ENCODE results near the gene HPD.

HPD gene

DNA sequence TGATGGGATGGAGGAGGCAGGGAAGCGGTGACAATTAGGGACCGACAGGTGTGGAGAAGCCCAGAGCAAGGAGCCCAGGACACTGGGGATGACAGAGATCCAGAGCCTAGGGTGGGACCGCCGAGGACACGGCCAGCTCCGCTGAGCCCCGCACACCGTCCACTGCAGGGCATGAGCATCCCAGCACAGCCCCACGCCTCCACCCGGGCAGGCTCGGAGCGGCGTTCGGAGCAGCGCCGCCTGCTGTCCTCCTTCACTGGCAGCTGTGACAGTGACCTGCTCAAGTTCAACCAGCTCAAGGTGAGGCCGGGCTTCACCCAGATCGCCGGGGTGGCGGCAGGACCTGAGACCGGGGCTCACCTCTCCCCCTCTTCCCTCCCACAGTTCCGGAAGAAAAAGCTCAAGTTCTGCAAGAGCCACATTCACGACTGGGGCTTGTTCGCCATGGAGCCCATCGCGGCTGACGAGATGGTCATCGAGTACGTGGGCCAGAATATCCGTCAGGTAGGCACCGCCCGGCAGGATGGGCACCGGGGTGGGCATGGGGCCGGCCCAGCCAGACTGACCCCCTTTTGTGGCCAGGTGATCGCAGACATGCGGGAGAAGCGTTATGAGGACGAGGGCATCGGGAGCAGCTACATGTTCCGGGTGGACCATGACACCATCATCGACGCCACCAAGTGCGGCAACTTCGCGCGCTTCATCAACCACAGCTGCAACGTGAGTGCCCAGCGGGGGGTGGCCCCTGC is 31.1 kb downstream of the HPD start:
- DNase-seq, result no peak

DNA sequence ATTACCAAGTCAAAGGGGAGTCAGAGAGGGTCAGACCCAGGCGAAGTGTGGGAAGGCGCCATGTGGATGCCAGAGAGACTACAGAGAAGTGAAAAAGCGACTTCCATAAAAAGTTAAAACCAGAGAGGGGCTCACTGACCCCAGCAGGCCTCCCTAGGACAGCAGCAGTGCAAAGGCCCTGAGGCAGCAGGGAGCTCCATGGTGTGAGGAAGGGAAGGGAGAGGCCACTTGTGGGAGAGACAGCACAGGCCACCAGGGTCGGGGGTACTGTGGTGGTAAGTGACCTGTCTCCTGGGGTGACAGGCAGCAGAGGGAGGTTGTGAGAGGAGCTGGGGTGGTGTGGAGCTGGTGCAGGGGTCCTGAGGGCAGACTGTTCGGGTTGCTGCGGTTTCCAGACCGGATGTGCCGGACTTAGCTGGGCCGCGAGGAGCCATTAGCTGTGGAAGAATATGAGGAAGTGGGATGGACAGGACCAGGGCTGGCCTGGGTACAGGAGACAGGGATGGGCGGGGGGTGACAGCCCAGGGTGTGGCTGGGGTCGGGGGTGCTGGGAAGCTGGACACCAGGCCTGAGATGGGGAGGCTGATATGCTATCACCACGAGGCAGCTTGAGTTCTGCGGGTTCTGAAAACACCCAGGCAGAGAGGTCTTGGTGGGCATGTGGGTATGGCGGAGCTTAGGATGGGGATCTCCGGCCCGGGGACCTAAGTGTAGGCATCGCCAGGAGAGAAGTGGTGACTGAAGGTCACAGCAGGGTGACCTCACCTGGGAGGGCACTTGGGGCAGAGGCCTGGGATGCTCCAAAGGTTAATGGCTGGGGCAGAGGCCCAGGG is 32.1 kb downstream of the HPD start:
- no peak for DNase-seq

DNA sequence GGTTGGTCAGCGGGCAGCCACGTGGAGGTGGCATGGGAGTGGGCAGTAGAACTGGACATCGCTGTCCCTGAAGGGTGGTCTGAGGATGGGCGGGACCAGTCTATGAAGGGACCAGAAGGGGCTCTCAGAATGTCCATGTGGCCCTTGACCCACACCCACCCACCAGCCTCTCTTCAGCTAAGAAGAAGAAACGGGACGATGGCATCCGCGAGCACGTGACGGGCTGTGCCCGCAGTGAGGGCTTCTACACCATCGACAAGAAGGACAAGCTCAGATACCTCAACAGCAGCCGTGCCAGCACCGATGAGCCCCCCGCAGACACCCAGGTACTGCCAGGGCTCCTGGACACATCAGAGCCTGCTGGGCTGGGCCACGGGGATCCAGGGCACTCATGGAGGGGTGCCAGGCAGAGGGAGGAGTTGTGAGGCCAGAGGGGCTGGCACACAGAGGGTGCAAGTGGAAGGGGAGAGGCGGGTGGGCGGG is 33.6 kb downstream of the HPD start:
- DNase-seq, result no peak

DNA sequence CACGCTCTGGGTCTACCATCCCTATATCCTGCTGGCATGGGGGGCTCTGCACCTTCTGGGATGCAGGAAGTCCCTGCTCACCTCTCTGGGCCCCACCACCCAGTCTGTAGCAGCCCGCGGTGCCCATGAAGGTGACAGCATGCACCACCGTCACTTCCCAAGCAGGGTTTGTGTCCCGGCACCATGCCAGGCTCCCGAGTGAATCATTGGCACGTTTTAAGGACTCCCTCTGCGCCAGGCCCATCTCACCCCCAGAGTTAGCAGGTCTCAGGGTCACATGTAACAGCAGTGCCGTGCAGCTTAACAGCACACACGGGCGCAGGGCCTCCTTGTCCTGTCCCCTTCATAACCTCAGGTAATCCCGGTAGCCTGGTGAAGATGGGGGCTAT is 34.9 kb downstream of the HPD start:
- no peak for DNase-seq

DNA sequence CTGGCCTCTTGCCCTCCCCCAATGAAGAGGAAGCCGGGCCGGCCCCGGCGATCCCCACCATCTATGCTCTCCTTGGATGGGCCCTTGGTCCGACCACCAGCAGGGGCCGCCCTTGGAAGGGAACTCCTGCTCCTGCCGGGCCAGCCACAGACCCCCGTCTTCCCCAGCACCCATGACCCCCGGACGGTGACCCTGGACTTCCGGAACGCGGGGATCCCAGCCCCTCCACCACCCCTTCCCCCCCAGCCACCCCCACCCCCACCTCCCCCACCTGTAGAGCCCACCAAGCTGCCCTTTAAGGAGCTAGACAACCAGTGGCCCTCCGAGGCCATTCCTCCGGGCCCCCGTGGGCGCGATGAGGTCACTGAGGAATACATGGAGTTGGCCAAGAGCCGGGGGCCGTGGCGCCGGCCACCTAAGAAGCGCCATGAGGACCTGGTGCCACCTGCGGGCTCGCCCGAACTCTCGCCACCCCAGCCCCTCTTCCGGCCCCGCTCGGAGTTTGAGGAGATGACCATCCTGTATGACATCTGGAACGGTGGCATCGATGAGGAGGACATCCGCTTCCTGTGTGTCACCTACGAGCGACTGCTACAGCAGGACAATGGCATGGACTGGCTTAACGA is 35.4 kb downstream of the HPD start:
- no peak for DNase-seq

DNA sequence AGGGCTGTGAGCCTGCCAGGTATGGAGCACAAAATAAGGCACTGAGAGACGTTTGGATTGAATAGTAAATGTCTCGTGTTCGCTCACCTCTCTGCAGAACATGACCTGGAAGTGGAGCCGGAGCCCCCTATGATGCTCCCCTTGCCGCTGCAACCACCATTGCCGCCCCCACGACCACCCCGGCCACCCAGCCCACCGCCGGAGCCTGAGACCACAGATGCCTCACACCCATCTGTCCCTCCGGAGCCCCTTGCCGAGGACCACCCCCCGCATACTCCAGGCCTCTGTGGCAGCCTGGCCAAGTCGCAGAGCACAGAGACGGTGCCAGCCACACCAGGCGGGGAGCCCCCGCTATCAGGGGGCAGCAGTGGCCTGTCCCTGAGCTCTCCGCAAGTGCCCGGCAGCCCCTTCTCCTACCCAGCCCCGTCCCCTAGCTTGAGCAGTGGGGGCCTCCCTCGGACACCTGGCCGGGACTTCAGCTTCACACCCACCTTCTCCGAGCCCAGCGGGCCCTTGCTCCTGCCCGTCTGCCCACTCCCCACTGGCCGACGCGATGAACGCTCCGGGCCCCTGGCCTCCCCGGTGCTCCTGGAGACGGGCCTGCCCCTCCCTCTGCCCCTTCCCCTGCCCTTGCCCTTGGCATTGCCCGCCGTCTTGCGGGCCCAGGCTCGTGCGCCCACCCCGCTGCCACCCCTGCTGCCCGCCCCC is 36.1 kb downstream of the HPD start:
- DNase-seq, result no peak

DNA sequence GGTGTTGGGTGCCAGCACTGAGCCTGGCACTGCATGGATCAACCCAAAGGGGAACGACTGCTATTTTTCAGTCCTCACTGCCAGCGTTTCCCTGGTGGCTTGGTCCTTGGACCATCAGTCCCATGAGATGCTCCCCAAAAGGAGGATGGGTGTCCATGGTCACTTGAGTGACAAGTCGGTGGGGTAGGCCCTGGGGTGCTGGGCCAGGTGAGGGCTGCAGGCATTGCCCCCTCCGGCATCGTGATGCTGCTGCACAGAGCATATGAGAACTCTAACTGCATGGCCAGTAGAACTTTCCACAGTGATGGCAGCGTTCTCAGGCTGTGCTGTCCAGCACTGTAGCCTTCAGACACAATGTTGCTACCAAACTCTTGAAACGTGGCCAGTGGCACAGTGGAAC is 38.6 kb downstream of the HPD start:
- DNase-seq, result no peak

DNA sequence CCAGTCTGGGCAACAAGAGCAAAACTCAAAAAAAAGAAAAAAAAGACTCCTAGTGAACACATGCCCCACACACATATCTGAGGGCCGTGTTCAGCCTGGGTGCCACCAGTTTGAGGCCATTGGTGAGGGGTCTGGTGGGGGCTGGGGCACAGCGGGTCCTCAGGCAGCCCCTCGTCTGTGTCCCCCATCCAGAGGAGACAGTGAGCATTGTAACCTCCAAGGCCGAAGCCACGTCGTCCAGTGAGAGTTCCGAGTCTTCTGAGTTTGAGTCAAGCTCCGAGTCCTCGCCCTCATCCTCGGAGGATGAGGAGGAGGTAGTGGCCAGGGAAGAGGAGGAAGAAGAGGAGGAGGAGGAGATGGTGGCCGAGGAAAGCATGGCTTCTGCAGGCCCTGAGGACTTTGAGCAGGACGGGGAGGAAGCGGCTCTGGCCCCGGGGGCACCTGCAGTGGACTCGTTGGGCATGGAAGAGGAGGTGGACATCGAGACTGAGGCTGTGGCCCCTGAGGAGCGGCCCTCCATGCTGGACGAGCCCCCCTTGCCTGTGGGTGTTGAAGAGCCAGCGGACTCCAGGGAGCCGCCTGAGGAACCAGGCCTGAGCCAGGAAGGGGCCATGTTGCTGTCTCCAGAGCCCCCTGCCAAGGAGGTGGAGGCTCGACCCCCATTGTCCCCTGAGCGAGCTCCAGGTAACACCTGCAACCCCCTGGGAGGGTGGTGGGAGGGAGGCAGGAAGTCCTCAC is 39.3 kb downstream of the HPD start:
- DNase-seq, result no peak

DNA sequence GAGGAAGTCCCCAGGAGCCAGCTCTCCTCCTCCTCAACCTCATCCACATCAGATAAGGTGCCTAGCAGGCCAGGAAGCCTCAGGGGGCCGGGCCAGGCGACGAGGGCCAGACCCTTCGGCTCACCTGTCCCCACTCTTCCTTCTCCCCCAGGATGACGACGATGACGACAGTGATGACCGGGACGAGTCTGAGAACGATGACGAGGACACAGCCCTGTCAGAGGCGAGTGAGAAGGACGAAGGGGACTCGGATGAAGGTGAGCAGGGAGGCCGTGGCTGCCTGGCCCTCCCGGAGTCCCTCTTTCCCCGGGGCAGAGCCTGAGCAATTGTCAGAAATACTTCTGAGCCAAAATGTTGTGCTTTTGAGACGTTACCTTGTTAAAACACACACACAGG is 41.0 kb downstream of the HPD start:
- no peak for DNase-seq

DNA sequence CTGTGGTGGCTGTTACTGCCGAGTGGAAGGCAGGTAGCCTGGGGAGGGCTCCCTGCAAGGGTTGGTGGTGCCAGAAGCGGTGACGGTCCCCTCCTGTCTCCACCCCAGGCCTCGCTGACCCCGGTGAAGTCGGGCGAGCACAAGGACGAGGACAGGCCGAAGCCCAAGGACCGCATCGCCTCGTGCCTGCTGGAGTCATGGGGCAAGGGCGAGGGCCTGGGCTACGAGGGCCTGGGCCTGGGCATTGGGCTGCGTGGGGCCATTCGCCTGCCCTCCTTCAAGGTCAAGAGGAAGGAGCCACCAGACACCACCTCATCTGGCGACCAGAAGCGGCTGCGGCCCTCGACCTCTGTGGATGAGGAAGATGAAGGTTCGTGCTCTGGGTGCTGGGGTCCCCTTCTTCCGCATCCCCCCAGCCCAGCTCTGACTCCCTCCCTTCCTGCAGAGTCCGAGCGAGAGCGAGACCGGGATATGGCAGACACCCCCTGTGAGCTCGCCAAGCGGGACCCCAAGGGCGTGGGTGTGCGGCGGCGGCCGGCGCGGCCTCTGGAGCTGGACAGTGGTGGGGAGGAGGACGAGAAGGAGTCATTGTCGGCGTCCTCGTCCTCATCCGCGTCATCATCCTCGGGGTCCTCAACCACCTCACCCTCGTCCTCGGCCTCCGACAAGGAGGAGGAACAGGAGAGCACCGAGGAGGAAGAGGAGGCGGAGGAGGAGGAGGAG is 41.6 kb downstream of the HPD start:
- no peak for DNase-seq

DNA sequence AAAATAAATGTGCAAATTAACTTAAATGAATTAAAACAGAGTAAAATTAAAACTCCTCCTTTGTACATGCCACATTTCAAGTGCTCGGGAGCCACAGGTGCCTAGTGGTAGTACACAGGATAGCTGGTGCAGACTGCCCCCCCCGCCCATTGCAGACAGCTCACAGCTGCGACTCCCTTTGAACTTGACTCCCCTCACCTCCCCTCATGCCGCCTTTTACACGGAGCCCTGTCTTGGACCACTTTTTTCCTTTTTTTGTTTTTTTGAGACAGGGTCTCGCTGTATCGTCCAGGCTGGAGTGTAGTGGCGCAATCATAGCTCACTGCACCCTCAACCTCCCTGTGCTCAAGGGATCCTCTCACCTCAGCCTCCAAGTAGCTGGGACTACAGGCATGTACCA is 43.4 kb downstream of the HPD start:
- no peak for DNase-seq

DNA sequence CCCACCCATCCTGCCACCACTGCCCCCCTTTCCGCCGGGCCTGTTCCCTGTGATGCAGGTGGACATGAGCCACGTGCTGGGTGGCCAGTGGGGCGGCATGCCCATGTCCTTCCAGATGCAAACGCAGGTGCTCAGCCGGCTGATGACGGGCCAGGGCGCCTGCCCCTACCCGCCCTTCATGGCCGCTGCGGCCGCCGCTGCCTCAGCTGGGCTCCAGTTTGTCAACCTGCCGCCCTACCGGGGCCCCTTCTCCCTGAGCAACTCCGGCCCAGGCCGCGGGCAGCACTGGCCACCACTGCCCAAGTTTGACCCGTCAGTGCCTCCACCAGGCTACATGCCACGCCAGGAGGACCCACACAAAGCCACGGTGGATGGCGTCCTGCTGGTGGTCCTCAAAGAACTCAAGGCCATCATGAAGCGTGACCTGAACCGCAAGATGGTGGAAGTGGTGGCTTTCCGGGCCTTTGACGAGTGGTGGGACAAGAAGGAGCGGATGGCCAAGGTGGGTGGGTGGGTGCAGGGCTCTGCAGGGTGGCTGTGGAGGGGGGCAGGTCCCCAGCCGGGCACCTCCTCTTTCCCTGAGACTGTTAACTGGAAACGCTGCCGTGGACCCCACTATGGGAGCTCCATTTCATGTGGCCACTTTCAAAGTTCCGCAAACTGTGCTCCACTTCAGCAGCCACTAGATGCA is 44.1 kb downstream of the HPD start:
- no peak for DNase-seq

DNA sequence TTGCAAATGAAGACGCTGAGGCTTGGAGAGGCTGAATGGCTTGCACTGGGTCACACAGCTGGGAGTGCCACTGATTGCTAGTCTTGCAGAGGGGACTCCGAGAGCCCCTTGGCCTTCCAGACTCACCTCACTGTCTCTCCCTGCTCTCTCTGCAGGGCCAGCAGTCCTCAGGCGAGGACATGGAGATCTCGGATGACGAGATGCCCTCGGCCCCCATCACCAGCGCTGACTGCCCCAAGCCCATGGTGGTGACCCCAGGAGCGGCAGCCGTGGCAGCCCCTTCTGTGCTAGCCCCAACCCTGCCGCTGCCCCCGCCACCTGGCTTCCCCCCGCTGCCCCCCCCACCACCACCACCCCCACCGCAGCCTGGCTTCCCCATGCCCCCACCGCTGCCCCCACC is 44.7 kb downstream of the HPD start:
- DNase-seq, result no peak

DNA sequence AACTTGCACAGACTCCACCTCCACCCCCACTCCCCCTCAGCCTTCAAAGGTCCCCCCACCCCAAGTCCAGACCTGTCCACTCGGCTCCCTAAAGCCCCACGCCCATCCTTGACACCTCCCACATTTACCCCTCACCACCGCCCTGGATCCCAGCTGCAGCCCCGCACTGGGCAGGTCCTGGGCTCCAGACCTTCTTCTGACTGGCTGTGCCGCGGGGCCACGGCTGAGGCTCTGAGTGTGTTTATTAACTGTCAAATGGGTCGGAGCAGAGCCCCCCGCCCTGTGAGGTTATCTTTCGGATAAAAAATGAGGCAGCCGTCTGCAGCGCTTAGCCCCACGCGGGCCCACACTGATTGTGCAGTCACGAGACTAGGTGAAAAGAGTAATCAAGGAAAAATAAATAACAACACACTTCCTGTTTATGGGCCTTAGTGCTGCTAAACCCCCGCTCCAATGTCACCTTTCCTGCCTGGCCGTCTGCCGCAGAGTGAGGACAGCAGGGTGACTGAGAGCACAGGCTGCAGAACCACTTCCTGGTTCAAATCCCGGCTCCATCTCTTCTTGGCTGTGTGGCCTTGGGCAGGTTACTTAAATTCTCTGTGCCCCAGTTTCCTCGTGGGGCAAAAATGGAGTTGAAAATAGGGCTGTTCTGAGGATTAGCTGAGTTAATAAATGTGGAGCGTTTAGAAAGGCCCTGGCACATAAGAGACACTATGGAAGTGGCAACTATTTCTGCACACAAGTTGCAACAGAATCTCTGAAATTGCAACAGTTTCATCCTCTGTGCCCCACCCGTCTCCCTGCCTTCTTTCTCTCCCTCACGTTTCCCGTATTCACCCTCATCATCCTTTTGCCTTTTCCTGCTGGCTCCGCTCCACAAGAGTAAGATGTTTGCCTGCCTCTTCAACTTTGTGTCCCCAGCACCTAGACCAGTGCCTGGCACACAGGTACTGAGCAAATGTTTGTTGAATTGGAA is 45.5 kb downstream of the HPD start:
- no peak for DNase-seq

DNA sequence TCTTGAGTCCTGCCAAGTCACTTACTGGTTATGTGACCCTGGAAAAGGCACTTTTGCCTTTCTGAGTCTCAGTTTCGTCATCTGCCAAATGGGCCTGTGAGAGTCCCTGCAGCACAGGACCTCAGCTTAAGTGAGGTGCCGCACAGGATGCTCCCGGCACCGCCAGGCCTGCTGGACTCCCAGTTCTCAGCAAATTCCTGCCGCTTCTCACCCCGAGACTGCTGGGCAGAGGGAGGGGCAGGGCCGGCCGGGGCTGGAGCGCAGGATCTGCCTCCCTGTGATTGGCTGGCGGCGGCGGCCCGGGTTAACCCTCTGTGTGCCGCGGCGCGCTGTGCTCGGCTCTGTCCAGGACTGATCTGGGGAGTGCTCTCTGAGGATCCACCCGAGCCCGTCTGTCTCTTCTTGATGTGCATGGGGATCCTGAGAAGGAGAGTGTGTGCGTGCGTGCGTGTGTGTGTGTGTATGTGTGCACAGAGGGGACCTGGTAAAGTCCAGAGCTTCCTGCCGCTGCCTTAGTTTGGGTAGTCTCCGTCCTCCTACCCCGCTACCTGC is 46.3 kb downstream of the HPD start:
- no peak for DNase-seq

DNA sequence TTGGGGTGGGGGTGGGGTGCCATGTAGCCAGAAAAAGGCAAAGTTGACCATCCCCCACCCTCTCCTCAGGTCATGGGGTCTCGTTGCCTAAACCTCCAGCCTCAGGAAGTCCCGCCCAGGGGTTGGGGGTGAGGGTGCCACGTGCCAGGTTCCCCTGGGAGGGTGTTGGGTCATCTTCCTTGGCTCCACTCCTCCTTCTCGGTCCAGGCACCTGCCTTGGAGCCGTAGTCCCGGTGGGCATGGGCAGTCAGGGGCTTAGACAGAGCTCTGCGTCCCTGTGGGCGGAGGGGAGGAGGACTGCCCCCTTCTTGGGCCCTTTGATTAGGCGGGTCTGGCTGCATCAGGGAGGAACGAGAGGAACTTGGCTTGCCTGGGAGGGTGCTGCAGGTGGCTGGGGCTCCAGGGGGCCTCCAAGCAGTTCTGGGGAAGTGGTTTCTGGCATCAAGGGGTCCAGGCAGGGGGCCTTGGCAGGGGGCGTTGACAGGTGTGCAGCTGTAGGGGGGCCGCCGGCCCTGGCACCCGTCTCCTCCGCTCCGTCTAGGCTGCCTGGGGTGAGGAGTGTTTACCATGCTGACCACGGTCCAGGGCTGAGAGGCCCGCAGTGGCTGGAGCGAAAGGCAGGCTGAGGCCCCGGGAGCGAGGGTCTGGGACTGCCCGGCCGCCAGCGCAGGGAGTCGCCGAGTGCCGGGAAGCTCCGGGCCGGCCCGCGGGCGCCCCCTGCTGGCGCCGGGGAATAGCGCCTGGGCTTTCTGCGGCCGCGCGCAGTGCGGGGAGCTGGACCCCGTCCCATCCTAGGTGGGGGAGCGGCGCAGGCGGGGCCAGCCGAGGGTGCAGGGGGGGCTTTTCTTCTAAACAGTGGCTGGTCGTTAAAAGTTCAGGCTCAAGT is 47.0 kb downstream of the HPD start:
- peak; percentile 65 for DNase-seq

DNA sequence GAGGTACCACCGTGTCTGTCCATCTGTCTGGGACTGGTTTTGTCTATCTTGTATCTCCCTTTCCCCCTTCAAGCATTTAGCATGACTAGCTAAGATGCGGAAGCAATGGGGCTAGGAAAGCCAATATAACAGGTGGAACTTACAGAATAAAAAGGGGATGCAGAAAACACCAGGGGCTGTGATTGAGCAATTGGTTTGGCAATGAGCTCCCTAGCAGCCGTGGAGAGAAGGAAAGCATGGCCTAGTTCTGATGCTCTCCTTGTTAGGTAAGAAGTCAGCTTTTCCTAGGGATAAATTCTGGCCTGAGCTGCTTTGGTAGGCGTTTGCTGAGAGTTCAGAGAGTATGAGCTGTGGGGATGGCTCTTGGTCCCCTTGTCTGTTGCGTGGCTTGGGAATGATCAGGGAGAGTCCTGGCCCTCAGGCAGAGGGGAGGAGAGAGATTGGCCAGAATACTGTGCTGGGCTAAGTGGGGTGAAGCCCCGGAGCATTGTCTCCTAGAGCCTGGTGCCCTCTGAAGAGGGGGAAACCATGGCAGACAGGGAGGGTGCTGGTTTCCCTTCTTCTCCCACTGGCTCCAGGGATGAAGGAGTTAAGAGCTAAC is 47.7 kb downstream of the HPD start:
- DNase-seq, result no peak

DNA sequence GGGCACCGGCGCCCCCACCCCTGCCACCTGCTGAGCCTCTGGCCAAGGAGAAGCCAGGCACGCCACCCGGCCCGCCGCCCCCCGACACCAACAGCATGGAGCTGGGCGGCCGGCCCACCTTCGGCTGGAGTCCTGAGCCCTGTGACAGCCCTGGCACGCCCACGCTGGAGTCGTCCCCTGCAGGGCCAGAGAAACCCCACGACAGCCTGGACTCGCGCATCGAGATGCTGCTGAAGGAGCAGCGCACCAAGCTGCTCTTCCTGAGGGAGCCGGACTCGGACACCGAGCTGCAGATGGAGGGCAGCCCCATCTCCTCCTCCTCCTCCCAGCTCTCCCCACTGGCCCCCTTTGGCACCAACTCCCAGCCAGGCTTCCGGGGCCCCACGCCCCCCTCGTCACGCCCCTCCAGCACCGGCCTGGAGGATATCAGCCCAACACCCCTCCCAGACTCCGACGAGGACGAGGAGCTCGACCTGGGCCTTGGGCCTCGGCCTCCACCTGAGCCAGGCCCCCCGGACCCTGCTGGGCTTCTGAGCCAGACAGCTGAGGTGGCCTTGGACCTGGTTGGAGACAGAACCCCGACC is 48.3 kb downstream of the HPD start:
- no peak for DNase-seq
